Vagina (tissue), 2 donors: ENCODE measurements around the gene TMPRSS11A. TPM values are rescaled to one million over a fixed set of nuclear protein-coding genes. Genes with fewer than 3 reads are reported as not detected.

ENCODE experiments used
- DNase-seq, 2 donors: peaks; one replicate each; pipeline ENCODE4 v3.0.0-alpha.2; 2017; ENCODE audit errors: extremely low spot score in 2 of 2
- H3K27ac ChIP-seq: fragments of 200-600 bp; sonication (generic); one replicate; pipeline ENCODE4 v1.5.1; 2019
- H3K27me3 ChIP-seq: fragments of 200-600 bp; sonication (generic); one replicate; pipeline ENCODE4 v1.5.1; 2019
- H3K36me3 ChIP-seq, 2 donors: fragments of 200-600 bp; sonication (generic); one replicate each; pipeline ENCODE4 v1.5.1; 2017 to 2019
- H3K4me1 ChIP-seq: fragments of 200-600 bp; sonication (generic); one replicate; pipeline ENCODE4 v1.5.1; 2019
- H3K4me3 ChIP-seq, 2 donors: fragments of 200-600 bp; sonication (generic); 1 replicate in 1 of 2; 2 replicates in 1 of 2; pipeline ENCODE4 v1.5.1; 2016 to 2019
- H3K9me3 ChIP-seq: fragments of 200-600 bp; sonication (generic); one replicate; pipeline ENCODE4 v1.5.1; 2019
- CTCF ChIP-seq, 3 experiments: fragments of 450-650 bp in 2 of 3; fragments of 200-600 bp in 1 of 3; sonication (generic) in 1 of 3; IDR thresholded peaks; one replicate each; pipeline ENCODE4 v1.5.1; 2017 to 2019; ENCODE audit warnings: antibody characterized with exemption in 3 of 3, mild to moderate bottlenecking in 2 of 3, moderate library complexity in 2 of 3
- POLR2A ChIP-seq, 2 donors: fragments of 450-650 bp; IDR thresholded peaks; one replicate each; pipeline ENCODE4 v1.6.1; 2017; ENCODE audit warnings: antibody characterized with exemption in 2 of 2, mild to moderate bottlenecking in 2 of 2, moderate library complexity in 2 of 2
- POLR2AphosphoS5 ChIP-seq, 2 donors: sonication (generic); formaldehyde crosslinking; IDR thresholded peaks; one replicate each; pipeline ENCODE4 v1.9.0; 2017; ENCODE audit warnings: antibody characterized with exemption in 2 of 2, mild to moderate bottlenecking in 2 of 2, low read depth in 1 of 2; ENCODE audit not compliant: insufficient read depth in 1 of 2
- intact Hi-C: fragments of 100-400 bp; cut with DNase I; formaldehyde crosslinking; loops from one replicate; pipeline ENCODE4 v1.15.1; 2023
- total RNA-seq: library from RNA; depleted of rRNA; stranded (reverse); fragments of >200 nt; gene quantifications from one replicate; pipeline ENCODE4 v1.2.3, GENCODE V29; 2016

Gene TMPRSS11A
- total RNA-seq, 1 donor from 2014 or later = 26.0 TPM

GRCh38 chr4:67899096-67899495 lies 64.2 kb downstream of the TMPRSS11A start:
- intact Hi-C loops = no loop called here
- H3K4me3 ChIP-seq = no peak overlapping the region
- H3K27ac ChIP-seq = no peak overlapping the region
- H3K9me3 ChIP-seq = no peaks in the 10 kb centered on the region
- H3K27me3 ChIP-seq = no peaks in the 10 kb centered on the region
- DNase-seq = no peak
- H3K36me3 ChIP-seq = no peaks in the 10 kb centered on the region
- no peaks in the 10 kb centered on the region for H3K4me1 ChIP-seq
- no peak for TF ChIP-seq POLR2A (IDR thresholded peaks at IDR 0.05)
- no peak for TF ChIP-seq POLR2AphosphoS5 (IDR thresholded peaks at IDR 0.05; ENCODE audit: insufficient read depth in 1 of 2, low read depth in 1 of 2)
- TF ChIP-seq CTCF (IDR thresholded peaks at IDR 0.05) = no peak

DNA sequence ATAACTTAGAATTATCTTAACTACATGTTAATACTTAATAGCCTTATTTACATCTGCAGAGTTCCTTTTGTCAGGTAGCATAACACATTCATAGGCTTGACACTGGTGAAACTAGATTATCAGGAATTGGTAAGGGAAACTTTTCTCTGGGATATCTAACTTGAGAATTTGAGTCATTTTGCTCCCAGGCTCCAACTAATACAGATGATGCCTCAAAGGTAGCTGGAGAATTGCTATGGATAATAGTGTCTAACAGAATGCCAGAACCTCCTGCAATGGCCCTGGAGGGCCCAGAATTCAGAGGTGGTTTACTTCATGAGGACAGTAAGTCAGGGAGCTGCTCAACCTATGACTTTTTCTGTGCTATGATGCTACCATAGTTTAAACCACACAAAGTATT lies 65.6 kb downstream of the TMPRSS11A start:
- TF ChIP-seq POLR2AphosphoS5 (IDR thresholded peaks at IDR 0.05; ENCODE audit: insufficient read depth in 1 of 2, low read depth in 1 of 2) (no peak), POLR2A (IDR thresholded peaks at IDR 0.05) (no peak), CTCF (IDR thresholded peaks at IDR 0.05) (no peak)
- H3K27me3 ChIP-seq = no peaks in the 10 kb centered on the region
- DNase-seq = no peak
- H3K36me3 ChIP-seq = no peaks in the 10 kb centered on the region
- H3K9me3 ChIP-seq = no peaks in the 10 kb centered on the region
- H3K4me3 ChIP-seq = no peak overlapping the region
- H3K27ac ChIP-seq = no peak overlapping the region
- intact Hi-C loops = no loop called here
- no peaks in the 10 kb centered on the region for H3K4me1 ChIP-seq

DNA sequence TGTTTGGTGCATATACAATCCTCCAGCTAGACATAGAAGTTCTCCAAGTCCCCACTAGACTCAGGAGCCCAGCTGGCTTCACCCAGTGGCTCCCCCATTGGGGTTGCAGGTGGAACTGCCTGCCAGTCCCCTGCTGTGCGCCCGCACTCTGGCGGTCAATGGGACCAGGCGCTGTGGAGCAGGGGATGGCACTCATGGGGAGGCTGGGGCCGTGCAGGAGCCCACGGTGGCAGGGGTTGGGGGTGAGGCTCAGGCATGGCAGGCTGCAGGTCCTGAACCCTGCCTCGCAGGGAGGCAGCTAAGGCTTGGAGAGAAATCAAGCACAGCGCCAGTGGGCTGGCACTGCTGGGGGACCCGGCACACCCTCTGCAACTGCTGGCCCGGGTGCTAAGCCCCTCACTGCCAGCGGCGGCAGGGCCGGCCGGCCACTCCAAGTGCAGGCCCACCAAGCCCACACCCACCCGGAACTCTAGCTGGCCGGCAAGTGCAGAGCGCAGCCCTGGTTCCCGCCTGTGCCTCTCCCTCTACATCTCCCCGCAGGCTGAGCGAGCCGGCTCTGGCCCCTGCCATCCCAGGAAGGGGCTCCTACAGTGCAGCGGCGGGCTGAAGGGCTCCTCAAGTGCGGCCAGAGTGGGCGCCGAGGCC lies 66.8 kb downstream of the TMPRSS11A start:
- Histone ChIP-seq H3K36me3 (no peaks in the 10 kb centered on the region), H3K9me3 (no peaks in the 10 kb centered on the region), H3K27ac (no peak overlapping the region), H3K27me3 (no peaks in the 10 kb centered on the region), H3K4me1 (no peaks in the 10 kb centered on the region), H3K4me3 (no peak overlapping the region)
- DNase-seq = no peak
- intact Hi-C loops = no loop called here
- no peak for TF ChIP-seq CTCF (IDR thresholded peaks at IDR 0.05)
- TF ChIP-seq POLR2AphosphoS5 (IDR thresholded peaks at IDR 0.05; ENCODE audit: insufficient read depth in 1 of 2, low read depth in 1 of 2) = no peak
- TF ChIP-seq POLR2A (IDR thresholded peaks at IDR 0.05) = no peak

DNA sequence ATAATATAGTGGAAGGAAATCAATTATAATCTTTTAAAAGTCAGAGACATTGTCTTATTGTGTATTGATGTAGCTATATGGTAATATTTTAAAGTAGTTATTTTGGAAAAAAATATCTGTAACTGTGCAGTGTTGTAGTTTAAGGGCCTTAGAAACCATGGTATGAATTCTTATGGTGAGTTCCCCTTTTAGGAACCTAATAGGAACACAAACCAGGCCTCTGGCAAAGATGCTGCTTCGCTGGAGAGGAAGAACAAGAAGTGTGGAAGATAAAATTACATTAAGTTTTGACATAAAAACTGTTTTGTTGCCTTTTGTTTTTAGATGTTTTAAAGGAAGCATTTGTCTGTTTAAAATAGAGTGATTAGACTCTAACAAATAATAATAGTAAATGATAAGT lies 68.6 kb downstream of the TMPRSS11A start:
- intact Hi-C loops = no loop called here

More for the DNA sequence above, 68.6 kb downstream of the TMPRSS11A start:
- Histone ChIP-seq H3K4me1 (no peaks in the 10 kb centered on the region), H3K4me3 (no peak overlapping the region), H3K9me3 (no peaks in the 10 kb centered on the region), H3K36me3 (no peaks in the 10 kb centered on the region), H3K27ac (no peak overlapping the region), H3K27me3 (no peaks in the 10 kb centered on the region)
- TF ChIP-seq CTCF (IDR thresholded peaks at IDR 0.05) (no peak), POLR2A (IDR thresholded peaks at IDR 0.05) (no peak), POLR2AphosphoS5 (IDR thresholded peaks at IDR 0.05; ENCODE audit: insufficient read depth in 1 of 2, low read depth in 1 of 2) (no peak)
- no peak for DNase-seq
